K562 (cell line): ENCODE measurements around the gene RARA. TPM values are rescaled to one million over a fixed set of nuclear protein-coding genes. Genes with fewer than 3 reads are reported as not detected.

Experiments used
- BCL6 ChIP-seq: fragments of 250-450 bp; sonication (Bioruptor Pico); IDR thresholded peaks from 2 replicates; pipeline ENCODE4 v1.4.0; 2020
- CBFA2T2 ChIP-seq: fragments of 450-650 bp; conservative IDR thresholded peaks from 2 replicates; pipeline ENCODE4 v1.6.1; 2017; ENCODE audit warnings: mild to moderate bottlenecking
- CBX8 ChIP-seq: fragments of 200-600 bp; sonication (generic); IDR thresholded peaks from 2 replicates; pipeline ENCODE4 v1.6.1; 2012; ENCODE audit warnings: borderline replicate concordance, mixed run types, low read depth, mild to moderate bottlenecking, moderate library complexity, mixed read lengths, low read length, control low read depth, inconsistent platforms; ENCODE audit not compliant: poor library complexity, severe bottlenecking; ENCODE audit errors: extremely low read depth
- ESRRB ChIP-seq: fragments of 250-450 bp; sonication (Bioruptor Pico); IDR thresholded peaks from 2 replicates; pipeline ENCODE4 v1.5.0; 2020; ENCODE audit warnings: mild to moderate bottlenecking, moderate library complexity, borderline replicate concordance
- FOS ChIP-seq: IDR thresholded peaks from 3 replicates; pipeline ENCODE4 v1.6.1; 2011; ENCODE audit not compliant: insufficient read length; ENCODE audit errors: extremely low read depth
- KAT2B ChIP-seq: IDR thresholded peaks from one replicate; pipeline ENCODE4 v1.6.1; 2012; ENCODE audit warnings: low read depth, mild to moderate bottlenecking, control low read depth, inconsistent platforms, low read length, moderate library complexity
- KLF1 ChIP-seq: fragments of 450-650 bp; IDR thresholded peaks from 2 replicates; pipeline ENCODE4 v1.6.1; 2016; ENCODE audit warnings: missing genetic modification characterization, missing compliant biosample characterization
- KLF10 ChIP-seq: fragments of 250-450 bp; sonication (Bioruptor Pico); IDR thresholded peaks from 2 replicates; pipeline ENCODE4 v1.6.1; 2021; ENCODE audit warnings: matching md5 sums
- MIER1 ChIP-seq: fragments of 450-650 bp; IDR thresholded peaks from 2 replicates; pipeline ENCODE4 v1.6.1; 2016; ENCODE audit warnings: antibody characterized with exemption, mild to moderate bottlenecking, low read depth
- NR4A1 ChIP-seq, 2 experiments: fragments of 250-450 bp in 1 of 2; fragments of 450-650 bp in 1 of 2; sonication (Bioruptor Pico) in 1 of 2; IDR thresholded peaks; 2 replicates each; pipeline versions ENCODE4 v1.4.0 to v1.6.1; 2016 to 2020; ENCODE audit warnings: mild to moderate bottlenecking in 2 of 2, missing compliant biosample characterization in 1 of 2, missing genetic modification characterization in 1 of 2, moderate library complexity in 1 of 2
- RBBP5 ChIP-seq: fragments of 200-600 bp; sonication (generic); IDR thresholded peaks from 2 replicates; pipeline ENCODE4 v1.6.1; 2012; ENCODE audit warnings: borderline replicate concordance, mild to moderate bottlenecking, low read length, control low read depth, inconsistent platforms; ENCODE audit not compliant: insufficient read depth, poor library complexity, severe bottlenecking
- SMAD2 ChIP-seq: fragments of 150-350 bp; IDR thresholded peaks from 2 replicates; pipeline ENCODE4 v1.6.1; 2014; ENCODE audit warnings: low read depth, mild to moderate bottlenecking, low read length
- SNRNP70 ChIP-seq: fragments of 200-400 bp; formaldehyde crosslinking; optimal IDR thresholded peaks from 2 replicates; pipeline ENCODE3; 2017; ENCODE audit warnings: low read depth, low read length
- ZBTB7A ChIP-seq: IDR thresholded peaks from 2 replicates; pipeline ENCODE4 v1.6.1; 2011; ENCODE audit warnings: low read depth, mild to moderate bottlenecking, low read length, moderate library complexity, borderline replicate concordance; ENCODE audit not compliant: control insufficient read depth
- ZNF146 ChIP-seq: IDR thresholded peaks from one replicate; pipeline ENCODE4 v1.6.1; 2018; ENCODE audit warnings: missing compliant biosample characterization; ENCODE audit not compliant: unreplicated experiment
- ZNF316 ChIP-seq: fragments of 450-650 bp; IDR thresholded peaks from 2 replicates; pipeline ENCODE4 v1.6.1; 2016
- ZNF324 ChIP-seq: fragments of 250-450 bp; sonication (Bioruptor Pico); IDR thresholded peaks from 2 replicates; pipeline ENCODE4 v1.4.0; 2020; ENCODE audit warnings: mild to moderate bottlenecking
- ZNF586 ChIP-seq: fragments of 450-650 bp; formaldehyde crosslinking; conservative IDR thresholded peaks from 2 replicates; pipeline ENCODE4 v1.4.0; 2020; ENCODE audit warnings: mild to moderate bottlenecking, moderate library complexity
- ZNF77 ChIP-seq: fragments of 250-450 bp; sonication (Bioruptor Pico); IDR thresholded peaks from 2 replicates; pipeline ENCODE4 v1.5.0; 2020
- polyA plus RNA-seq, 8 experiments: library from polyadenylated mRNA; depleted of rRNA in 4 of 8; stranded (reverse) in 5 of 8; unstranded in 3 of 8; fragments of >200 nt; fragmentation: Nextera tagmentation in 2 of 8; fragmentation: Illumina TruSeq in 1 of 8; extraction: Ambion mirVana in 2 of 8; extraction: Trizol in 1 of 8; gene quantifications; 2 replicates each; pipeline versions ENCODE4 v1.2.1 to v1.2.3, GENCODE V29; 2011 to 2014; ENCODE audit warnings: inconsistent platforms in 1 of 8, missing spikeins in 1 of 8
- total RNA-seq, 7 experiments: library from RNA; depleted of rRNA in 6 of 7; stranded (reverse); fragments of >200 nt in 6 of 7; fragmentation: Illumina TruSeq in 2 of 7; extraction: Trizol in 2 of 7; gene quantifications; 2 replicates each; pipeline versions ENCODE4 v1.2.1 to v1.2.3, GENCODE V29; 2011 to 2021; ENCODE audit warnings: low replicate concordance in 1 of 7
- TF ChIP-seq, protein P1 (sequence below): IDR thresholded peaks from 2 replicates; pipeline ENCODE4 v1.6.1; 2011; ENCODE audit not compliant: insufficient read length; ENCODE audit errors: extremely low read depth
- TF ChIP-seq, protein P2 (sequence below): sonication (generic); formaldehyde crosslinking; IDR thresholded peaks from 2 replicates; pipeline ENCODE4 v1.5.0; 2020; ENCODE audit warnings: missing genetic modification reagents
- TF ChIP-seq, protein P3 (sequence below): fragments of 150-350 bp; conservative IDR thresholded peaks from 2 replicates; pipeline ENCODE4 v1.6.1; 2014; ENCODE audit warnings: low read length

RARA gene
- total and polyA plus RNA-seq, 9 of the 15 experiments (the other 6 are each of a cell fraction or from before 2014, with no cell fraction given) = 0.10 to 28.0 (median 7.9) TPM

DNA sequence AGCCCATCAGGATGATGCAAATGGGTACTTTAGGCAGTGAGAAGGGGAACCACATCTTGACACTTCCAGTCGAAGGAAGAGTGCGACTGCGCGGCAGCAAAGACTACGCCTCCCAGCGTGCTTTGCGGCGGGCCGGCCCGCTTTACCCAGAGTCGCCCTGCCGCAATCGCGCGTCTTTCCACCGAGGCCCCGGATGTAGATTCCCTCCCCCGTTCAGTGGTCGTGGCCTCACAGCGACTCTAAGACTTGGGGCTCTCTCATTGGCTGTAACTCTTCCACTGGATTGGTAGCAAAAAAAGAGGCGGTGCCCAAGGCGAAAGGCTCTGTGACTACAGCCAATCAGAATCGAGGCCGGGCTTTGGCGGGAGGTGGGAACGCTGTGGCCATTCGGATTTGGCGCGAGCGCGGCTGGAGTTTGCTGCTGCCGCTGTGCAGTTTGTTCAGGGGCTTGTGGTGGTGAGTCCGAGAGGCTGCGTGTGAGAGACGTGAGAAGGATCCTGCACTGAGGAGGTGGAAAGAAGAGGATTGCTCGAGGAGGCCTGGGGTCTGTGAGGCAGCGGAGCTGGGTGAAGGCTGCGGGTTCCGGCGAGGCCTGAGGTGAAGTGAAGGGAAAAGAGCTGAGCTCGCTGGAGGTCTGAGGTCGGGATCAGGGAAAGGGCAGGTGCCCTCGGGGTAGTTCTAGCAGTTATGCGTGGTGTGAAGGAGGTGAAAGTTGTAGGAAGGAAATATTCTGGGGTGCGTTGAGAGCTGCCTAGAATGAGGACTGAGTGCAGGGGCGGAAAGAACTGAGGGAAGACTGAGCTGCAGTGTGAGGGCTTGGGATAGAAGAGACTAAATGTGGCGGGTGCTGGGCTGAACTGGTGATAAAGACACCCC lies 21.2 kb upstream of the RARA start, which contains the start of gene CDC6 (continued):
- TF ChIP-seq SMAD2 (no peak), CBX8 (no peak), ZNF586 (CRISPR knock-in tag) (no peak), NR4A1 (CRISPR knock-in tag; IDR thresholded peaks at IDR 0.05) (no peak), NR4A1 (tag; IDR thresholded peaks at IDR 0.05) (no peak), CBFA2T2 (no peak), KLF10 (CRISPR knock-in tag) (no peak), FOS (peak; percentile 84), ZNF146 (no peak), SNRNP70 (no peak), ZNF324 (CRISPR knock-in tag) (no peak), ESRRB (CRISPR knock-in tag) (no peak), KAT2B (no peak), ZNF77 (CRISPR knock-in tag) (no peak), RBBP5 (peak; percentile 66), ZNF316 (no peak; the same call in 1 of the 2 replicates), MIER1 (peak; percentile 68), BCL6 (CRISPR knock-in tag) (no peak), KLF1 (tag) (no peak), ZBTB7A (no peak)
- TF ChIP-seq, protein P1, sequence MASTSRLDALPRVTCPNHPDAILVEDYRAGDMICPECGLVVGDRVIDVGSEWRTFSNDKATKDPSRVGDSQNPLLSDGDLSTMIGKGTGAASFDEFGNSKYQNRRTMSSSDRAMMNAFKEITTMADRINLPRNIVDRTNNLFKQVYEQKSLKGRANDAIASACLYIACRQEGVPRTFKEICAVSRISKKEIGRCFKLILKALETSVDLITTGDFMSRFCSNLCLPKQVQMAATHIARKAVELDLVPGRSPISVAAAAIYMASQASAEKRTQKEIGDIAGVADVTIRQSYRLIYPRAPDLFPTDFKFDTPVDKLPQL = no peak
- TF ChIP-seq, protein P2, sequence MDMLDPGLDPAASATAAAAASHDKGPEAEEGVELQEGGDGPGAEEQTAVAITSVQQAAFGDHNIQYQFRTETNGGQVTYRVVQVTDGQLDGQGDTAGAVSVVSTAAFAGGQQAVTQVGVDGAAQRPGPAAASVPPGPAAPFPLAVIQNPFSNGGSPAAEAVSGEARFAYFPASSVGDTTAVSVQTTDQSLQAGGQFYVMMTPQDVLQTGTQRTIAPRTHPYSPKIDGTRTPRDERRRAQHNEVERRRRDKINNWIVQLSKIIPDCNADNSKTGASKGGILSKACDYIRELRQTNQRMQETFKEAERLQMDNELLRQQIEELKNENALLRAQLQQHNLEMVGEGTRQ (CRISPR knock-in tag) = no peak
- TF ChIP-seq, protein P3, sequence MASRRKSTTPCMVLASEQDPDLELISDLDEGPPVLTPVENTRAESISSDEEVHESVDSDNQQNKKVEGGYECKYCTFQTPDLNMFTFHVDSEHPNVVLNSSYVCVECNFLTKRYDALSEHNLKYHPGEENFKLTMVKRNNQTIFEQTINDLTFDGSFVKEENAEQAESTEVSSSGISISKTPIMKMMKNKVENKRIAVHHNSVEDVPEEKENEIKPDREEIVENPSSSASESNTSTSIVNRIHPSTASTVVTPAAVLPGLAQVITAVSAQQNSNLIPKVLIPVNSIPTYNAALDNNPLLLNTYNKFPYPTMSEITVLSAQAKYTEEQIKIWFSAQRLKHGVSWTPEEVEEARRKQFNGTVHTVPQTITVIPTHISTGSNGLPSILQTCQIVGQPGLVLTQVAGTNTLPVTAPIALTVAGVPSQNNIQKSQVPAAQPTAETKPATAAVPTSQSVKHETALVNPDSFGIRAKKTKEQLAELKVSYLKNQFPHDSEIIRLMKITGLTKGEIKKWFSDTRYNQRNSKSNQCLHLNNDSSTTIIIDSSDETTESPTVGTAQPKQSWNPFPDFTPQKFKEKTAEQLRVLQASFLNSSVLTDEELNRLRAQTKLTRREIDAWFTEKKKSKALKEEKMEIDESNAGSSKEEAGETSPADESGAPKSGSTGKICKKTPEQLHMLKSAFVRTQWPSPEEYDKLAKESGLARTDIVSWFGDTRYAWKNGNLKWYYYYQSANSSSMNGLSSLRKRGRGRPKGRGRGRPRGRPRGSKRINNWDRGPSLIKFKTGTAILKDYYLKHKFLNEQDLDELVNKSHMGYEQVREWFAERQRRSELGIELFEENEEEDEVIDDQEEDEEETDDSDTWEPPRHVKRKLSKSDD = no peak
